GM18867 (cell line): ENCODE results near the gene CDKN2B-AS1.

ENCODE experiments used
- ATAC-seq: cut with Tn5 transposase; IDR thresholded peaks from one replicate; pipeline ENCODE4 v1.9.1; 2021; ENCODE audit warnings: mild to moderate bottlenecking, moderate library complexity; ENCODE audit not compliant: unreplicated experiment

The CDKN2B-AS1 gene

GRCh38 chr9:22078081-22078480 is 83.5 kb downstream of the CDKN2B-AS1 start:
- no peak for ATAC-seq

GRCh38 chr9:22079873-22080341 is 85.3 kb downstream of the CDKN2B-AS1 start:
- peak; percentile 91 for ATAC-seq

- ATAC-seq = no peak
Measured at GRCh38 chr9:22084336-22085035, 89.9 kb downstream of the CDKN2B-AS1 start.

- no peak for ATAC-seq
Measured at GRCh38 chr9:22088053-22088716, 93.6 kb downstream of the CDKN2B-AS1 start.

- ATAC-seq = no peak
Measured at GRCh38 chr9:22088717-22089061, 94.1 kb downstream of the CDKN2B-AS1 start.

GRCh38 chr9:22097707-22098106 is 103.1 kb downstream of the CDKN2B-AS1 start:
- no peak for ATAC-seq

GRCh38 chr9:22098643-22099332 is 104.2 kb downstream of the CDKN2B-AS1 start:
- no peak for ATAC-seq

GRCh38 chr9:22100626-22101025 is 106.0 kb downstream of the CDKN2B-AS1 start:
- ATAC-seq = no peak

- ATAC-seq = no peak
Measured at GRCh38 chr9:22102146-22103053, 107.8 kb downstream of the CDKN2B-AS1 start.

GRCh38 chr9:22103685-22104575 is 109.3 kb downstream of the CDKN2B-AS1 start:
- ATAC-seq = no peak

GRCh38 chr9:22105005-22105722 is 110.6 kb downstream of the CDKN2B-AS1 start:
- peak; percentile 97 for ATAC-seq

GRCh38 chr9:22107202-22108045 is 112.8 kb downstream of the CDKN2B-AS1 start:
- ATAC-seq = no peak

- no peak for ATAC-seq
Measured at GRCh38 chr9:22108581-22109370, 114.2 kb downstream of the CDKN2B-AS1 start.

GRCh38 chr9:22111176-22111953 is 116.8 kb downstream of the CDKN2B-AS1 start:
- no peak for ATAC-seq

GRCh38 chr9:22111954-22112247 is 117.3 kb downstream of the CDKN2B-AS1 start:
- no peak for ATAC-seq

- no peak for ATAC-seq
Measured at GRCh38 chr9:22112870-22113821, 118.6 kb downstream of the CDKN2B-AS1 start.
